AG09309 (cell line): Measurements from ENCODE around the gene GTF2IRD1.

Experiments
- DNase-seq: peaks from one replicate; pipeline ENCODE4 v3.0.0-alpha.2; 2010; ENCODE audit warnings: low read depth
- H3K4me3 ChIP-seq: 2 replicates; pipeline ENCODE4 v1.5.1; 2011; ENCODE audit warnings: mild to moderate bottlenecking, low read depth, low read length, moderate library complexity; ENCODE audit not compliant: control insufficient read depth
- TF ChIP-seq, protein P1 (sequence below): IDR thresholded peaks from 2 replicates; pipeline ENCODE4 v1.5.1; 2011; ENCODE audit warnings: mild to moderate bottlenecking, low read depth, low read length, inconsistent platforms; ENCODE audit not compliant: insufficient read depth, control insufficient read depth; ENCODE audit errors: missing control alignments

The GTF2IRD1 gene

DNA sequence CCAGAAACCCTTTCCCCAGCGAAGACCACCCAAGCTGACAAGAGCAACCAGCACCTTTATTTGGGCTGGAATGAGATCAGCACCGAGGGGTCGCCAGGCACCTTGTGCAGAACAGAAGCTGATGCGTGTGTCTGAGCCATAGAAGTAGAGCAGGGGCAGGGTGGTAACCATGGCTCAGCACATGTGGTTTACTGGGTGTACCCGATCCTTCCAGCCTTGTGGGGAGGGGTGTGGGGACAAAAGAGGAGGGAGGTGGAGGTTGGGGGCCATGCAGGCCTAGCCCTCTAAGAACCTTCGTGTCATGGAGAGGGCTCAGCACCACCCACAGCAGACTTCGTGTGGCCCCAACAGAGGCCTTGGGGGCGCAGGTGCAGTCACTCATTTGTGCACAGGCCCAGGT is 119.8 kb downstream of the GTF2IRD1 start:
- no peak for DNase-seq
- H3K4me3 ChIP-seq = no peak overlapping the region
- TF ChIP-seq, protein P1, sequence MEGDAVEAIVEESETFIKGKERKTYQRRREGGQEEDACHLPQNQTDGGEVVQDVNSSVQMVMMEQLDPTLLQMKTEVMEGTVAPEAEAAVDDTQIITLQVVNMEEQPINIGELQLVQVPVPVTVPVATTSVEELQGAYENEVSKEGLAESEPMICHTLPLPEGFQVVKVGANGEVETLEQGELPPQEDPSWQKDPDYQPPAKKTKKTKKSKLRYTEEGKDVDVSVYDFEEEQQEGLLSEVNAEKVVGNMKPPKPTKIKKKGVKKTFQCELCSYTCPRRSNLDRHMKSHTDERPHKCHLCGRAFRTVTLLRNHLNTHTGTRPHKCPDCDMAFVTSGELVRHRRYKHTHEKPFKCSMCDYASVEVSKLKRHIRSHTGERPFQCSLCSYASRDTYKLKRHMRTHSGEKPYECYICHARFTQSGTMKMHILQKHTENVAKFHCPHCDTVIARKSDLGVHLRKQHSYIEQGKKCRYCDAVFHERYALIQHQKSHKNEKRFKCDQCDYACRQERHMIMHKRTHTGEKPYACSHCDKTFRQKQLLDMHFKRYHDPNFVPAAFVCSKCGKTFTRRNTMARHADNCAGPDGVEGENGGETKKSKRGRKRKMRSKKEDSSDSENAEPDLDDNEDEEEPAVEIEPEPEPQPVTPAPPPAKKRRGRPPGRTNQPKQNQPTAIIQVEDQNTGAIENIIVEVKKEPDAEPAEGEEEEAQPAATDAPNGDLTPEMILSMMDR = no peak

DNA sequence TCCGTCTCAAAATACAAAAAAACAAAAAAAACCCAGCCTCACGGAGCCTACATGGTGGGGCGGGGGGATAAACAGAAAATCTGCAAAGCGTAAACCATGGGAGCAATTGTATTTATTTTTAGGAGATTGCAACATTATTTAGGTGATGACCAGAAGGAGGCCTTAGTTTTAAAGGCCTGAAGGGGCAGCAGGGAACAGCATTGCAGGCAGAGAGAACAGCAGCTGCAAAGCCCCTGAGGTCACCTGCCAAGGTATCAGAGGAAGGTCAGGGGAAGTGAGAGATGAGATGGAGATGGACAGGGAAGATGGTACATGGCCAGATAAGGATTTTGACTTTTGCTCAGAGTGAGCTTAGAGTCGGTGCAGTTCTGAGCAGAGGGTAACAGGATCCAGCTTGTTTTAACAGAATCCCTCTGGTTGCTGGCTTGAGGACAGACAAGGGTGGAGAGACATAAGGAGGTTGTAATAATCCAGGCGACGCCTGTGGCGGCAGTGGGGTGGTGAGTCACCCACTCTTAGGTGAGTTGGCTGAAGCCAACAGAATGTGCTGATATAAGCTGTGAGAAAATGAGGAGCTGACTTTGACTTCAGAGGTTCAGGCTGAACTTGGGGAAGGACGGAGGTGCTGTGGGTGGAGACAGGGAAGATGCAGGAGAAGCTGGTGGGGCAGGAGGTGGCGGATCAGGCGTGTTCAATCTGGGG is 121.5 kb downstream of the GTF2IRD1 start:
- TF ChIP-seq, protein P1 = no peak
- no peak overlapping the region for H3K4me3 ChIP-seq
- no peak for DNase-seq

DNA sequence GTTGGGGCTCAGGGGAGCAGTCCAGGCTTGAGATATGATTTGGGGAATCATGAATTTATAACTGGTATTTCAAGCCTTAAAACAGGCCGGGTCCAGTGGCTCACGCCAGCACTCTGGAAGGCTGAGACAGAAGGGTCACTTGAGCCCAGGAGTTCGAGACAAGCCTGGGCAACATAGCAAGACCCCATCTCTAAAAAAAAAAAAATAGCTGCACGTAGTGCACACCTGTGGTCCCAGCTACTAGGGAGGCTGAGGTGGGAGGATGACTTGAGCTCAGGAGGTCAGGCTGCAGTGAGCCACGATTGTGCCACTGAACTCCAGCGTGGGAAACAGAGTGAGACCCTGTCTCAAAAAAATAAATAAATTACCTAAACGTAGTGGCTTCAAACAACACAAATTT is 122.1 kb downstream of the GTF2IRD1 start:
- DNase-seq = no peak
- TF ChIP-seq, protein P1 = no peak
- H3K4me3 ChIP-seq = no peak overlapping the region

DNA sequence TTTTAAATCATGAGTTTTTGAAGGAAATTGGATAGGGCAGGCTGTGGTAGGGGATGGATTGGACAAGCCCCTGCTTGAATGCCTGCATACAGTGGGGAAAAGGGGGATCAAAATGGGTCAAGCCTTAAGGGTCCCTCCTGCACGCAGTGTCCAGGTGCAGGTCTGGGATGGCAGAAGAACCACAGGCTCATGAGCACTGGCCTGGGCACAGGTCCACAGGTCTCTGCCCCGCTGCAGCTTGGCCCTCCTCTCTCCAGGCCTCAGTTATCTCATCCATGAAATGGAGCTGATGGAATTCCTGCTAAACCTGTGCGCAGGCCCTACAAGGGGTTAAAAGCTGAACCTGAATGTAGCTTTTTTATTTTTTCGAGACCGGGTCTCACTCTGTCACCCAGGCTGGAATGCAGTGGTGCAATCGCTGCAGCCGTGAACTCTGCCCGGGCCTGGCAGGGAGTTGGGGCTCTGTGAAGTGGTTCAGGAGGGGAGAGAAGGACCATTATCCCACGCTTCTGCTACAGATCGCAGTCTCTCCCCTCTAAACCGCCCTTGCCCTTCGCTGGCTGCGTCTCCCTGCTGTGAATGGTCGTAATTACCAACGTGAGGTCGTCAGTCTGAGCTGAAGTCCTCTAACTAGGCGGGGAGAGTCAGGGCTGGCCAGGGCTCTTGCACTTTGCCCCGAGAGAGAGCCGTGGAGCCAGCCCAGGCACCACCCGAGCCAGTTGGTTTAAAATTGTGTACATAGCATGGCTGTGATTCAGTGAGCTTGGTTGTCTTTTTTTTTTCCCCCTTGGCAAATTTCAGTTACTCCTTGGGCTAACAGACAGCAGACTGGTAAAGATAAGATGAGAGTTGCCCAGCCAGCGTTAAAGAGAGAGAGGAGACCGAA is 126.3 kb downstream of the GTF2IRD1 start:
- no peak overlapping the region for H3K4me3 ChIP-seq
- TF ChIP-seq, protein P1 = no peak
- DNase-seq = no peak

DNA sequence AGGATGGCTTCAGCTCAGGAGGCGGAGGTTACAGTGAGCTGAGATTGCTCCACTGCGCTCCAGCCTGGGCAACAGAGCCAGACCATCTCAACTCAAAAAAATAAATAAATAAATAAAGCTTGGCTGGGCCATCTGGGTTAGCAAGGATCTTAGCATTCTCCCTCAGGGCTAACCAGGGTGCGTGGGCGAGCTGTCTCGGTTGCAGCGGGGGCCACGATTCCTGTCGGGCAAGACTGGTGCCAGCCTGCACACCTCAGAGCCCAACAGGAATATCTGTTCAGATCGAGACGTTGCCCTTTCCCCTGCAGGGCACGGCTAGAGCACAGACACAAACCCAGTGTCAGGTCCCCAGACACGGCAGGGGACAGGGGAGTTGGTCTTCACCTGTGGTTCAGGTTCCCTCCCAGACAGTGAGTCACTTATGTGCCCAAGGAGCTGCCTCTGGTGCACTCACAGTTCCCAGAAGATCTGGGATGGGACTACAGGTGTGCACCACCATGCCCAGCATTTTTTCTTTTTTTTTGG is 128.3 kb downstream of the GTF2IRD1 start:
- DNase-seq = no peak
- TF ChIP-seq, protein P1 = no peak

DNA sequence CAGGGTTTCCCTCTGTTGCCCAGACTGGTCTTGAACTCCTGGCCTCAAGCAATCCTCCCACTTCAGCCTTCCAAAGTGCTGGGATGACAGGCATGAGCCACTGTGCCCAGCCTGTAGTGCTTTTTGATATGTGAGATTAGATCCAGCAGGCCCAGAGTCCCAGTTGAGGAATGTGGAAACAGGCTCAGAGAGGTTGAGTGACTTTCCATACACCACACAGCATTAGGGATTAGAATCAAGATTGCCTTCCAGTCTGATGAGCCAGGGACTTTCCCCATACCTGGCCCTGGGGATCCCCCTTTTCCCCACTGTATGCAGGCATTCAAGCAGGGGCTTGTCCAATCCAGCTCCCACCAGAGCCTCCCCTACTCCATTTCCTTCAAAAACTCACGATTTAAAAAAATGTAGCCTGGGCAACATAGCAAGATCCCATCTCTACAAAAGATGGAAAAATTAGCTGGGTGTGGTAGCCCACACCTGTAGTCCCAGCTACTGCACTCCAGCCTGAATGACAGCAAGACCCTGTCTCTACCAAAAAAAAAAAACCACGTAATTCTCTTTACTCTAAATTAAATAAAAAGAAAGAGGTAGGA is 128.8 kb downstream of the GTF2IRD1 start:
- TF ChIP-seq, protein P1 = no peak
- DNase-seq = no peak

More for the DNA sequence above, 128.3 kb downstream of the GTF2IRD1 start:
- H3K4me3 ChIP-seq = no peak overlapping the region

More for the DNA sequence above, 128.8 kb downstream of the GTF2IRD1 start:
- H3K4me3 ChIP-seq = no peak overlapping the region
